IMR-90 (cell line): ENCODE measurements around the gene GCGR. TPM values are rescaled to one million over a fixed set of nuclear protein-coding genes. Genes with fewer than 3 reads are reported as not detected.

ENCODE experiments used
- ATAC-seq: fragments of 200-7000 bp; cut with Tn5 transposase; 2 replicates; pipeline ENCODE4 v1.9.1; 2020; ENCODE audit warnings: low read depth, mild to moderate bottlenecking, moderate library complexity
- BruUV-seq: library from RNA; stranded (reverse); fragments of 400-500 nt; replicated peaks from 2 replicates; lab custom pipeline; 2021; lab: Mats Ljungman, UMichigan
- CTCF ChIA-PET: fragments of 300-600 bp; formaldehyde crosslinking; extraction: SDS; loops from one replicate; lab custom pipeline; 2021; ENCODE audit warnings: antibody characterized with exemption; lab: Yijun Ruan, JAX
- POLR2A ChIA-PET: fragments of 300-600 bp; sonication (Branson Sonifier 250); formaldehyde crosslinking; loops from one replicate; lab custom pipeline; 2022; ENCODE audit warnings: antibody characterized with exemption; ENCODE audit not compliant: unreplicated experiment; lab: Charles Lee
- DNase-seq: peaks from one replicate; pipeline ENCODE4 v3.0.0; 2013
- H2AFZ ChIP-seq: replicated peaks from 2 replicates; pipeline ENCODE3; 2013; ENCODE audit warnings: low read length, mild to moderate bottlenecking; ENCODE audit not compliant: poor library complexity
- H2AK5ac ChIP-seq: 2 replicates; pipeline ENCODE4 v1.6.1; 2013; ENCODE audit warnings: low read depth, low read length, inconsistent platforms
- H2AK9ac ChIP-seq: replicated peaks from 2 replicates; pipeline ENCODE3; 2013; ENCODE audit warnings: mild to moderate bottlenecking, low read depth, low read length, moderate library complexity; ENCODE audit not compliant: poor library complexity
- H2BK120ac ChIP-seq: 2 replicates; pipeline ENCODE4 v1.6.1; 2013; ENCODE audit warnings: low read depth, low read length, inconsistent platforms
- H2BK15ac ChIP-seq: 3 replicates; pipeline ENCODE4 v1.6.1; 2013; ENCODE audit warnings: low read depth, low read length, inconsistent platforms
- H2BK20ac ChIP-seq: 2 replicates; pipeline ENCODE4 v1.6.1; 2013; ENCODE audit warnings: low read depth, mild to moderate bottlenecking, inconsistent platforms, low read length, moderate library complexity
- H2BK5ac ChIP-seq: 2 replicates; pipeline ENCODE4 v1.6.1; 2013; ENCODE audit warnings: mild to moderate bottlenecking, low read depth, low read length, inconsistent platforms; ENCODE audit not compliant: poor library complexity, severe bottlenecking
- H3K14ac ChIP-seq: replicated peaks from 2 replicates; pipeline ENCODE4 v1.6.1; 2013; ENCODE audit warnings: low read depth, low read length, inconsistent platforms
- H3K18ac ChIP-seq: 2 replicates; pipeline ENCODE4 v1.6.1; 2013; ENCODE audit warnings: low read depth, low read length, control low read depth
- H3K23ac ChIP-seq: 2 replicates; pipeline ENCODE4 v1.6.1; 2013; ENCODE audit warnings: low read depth, low read length, inconsistent platforms
- H3K27ac ChIP-seq: 2 replicates; pipeline ENCODE4 v1.5.1; 2013; ENCODE audit warnings: mild to moderate bottlenecking, control low read depth, low read length; ENCODE audit not compliant: insufficient read depth
- H3K27me3 ChIP-seq: 2 replicates; pipeline ENCODE4 v1.6.1; 2013; ENCODE audit warnings: low read length; ENCODE audit not compliant: control insufficient read depth, insufficient read depth
- H3K36me3 ChIP-seq: 2 replicates; pipeline ENCODE4 v1.6.1; 2013; ENCODE audit warnings: low read length, mixed read lengths; ENCODE audit not compliant: control insufficient read depth, insufficient read depth
- H3K4ac ChIP-seq: 2 replicates; pipeline ENCODE4 v1.6.1; 2013; ENCODE audit warnings: low read depth, low read length, inconsistent platforms
- H3K4me1 ChIP-seq: 2 replicates; pipeline ENCODE4 v1.6.1; 2013; ENCODE audit warnings: low read length, mixed read lengths; ENCODE audit not compliant: control insufficient read depth, insufficient read depth
- H3K4me2 ChIP-seq: 2 replicates; pipeline ENCODE4 v1.6.1; 2013; ENCODE audit warnings: low read depth, mild to moderate bottlenecking, control low read depth, low read length, moderate library complexity
- H3K4me3 ChIP-seq: 2 replicates; pipeline ENCODE4 v1.5.1; 2013; ENCODE audit warnings: low read depth, mild to moderate bottlenecking, control low read depth, low read length, moderate library complexity; ENCODE audit not compliant: insufficient read depth
- H3K56ac ChIP-seq: 2 replicates; pipeline ENCODE4 v1.6.1; 2013; ENCODE audit warnings: low read length, inconsistent platforms; ENCODE audit not compliant: insufficient read depth; ENCODE audit errors: extremely low read depth
- H3K79me1 ChIP-seq, 2 experiments: 2 replicates each; pipeline ENCODE4 v1.6.1; 2013; ENCODE audit warnings: low read length in 2 of 2, inconsistent platforms in 1 of 2, low read depth in 1 of 2
- H3K9ac ChIP-seq: 2 replicates; pipeline ENCODE4 v1.6.1; 2013; ENCODE audit warnings: low read depth, low read length, control low read depth
- H3K9me1 ChIP-seq: 2 replicates; pipeline ENCODE4 v1.6.1; 2013; ENCODE audit warnings: low read length, inconsistent platforms; ENCODE audit not compliant: insufficient read depth
- H3K9me3 ChIP-seq: 2 replicates; pipeline ENCODE4 v1.6.1; 2013; ENCODE audit warnings: low read length; ENCODE audit not compliant: control insufficient read depth, insufficient read depth
- H4K20me1 ChIP-seq: 2 replicates; pipeline ENCODE4 v1.6.1; 2013; ENCODE audit warnings: low read length, inconsistent platforms; ENCODE audit not compliant: insufficient read depth
- H4K5ac ChIP-seq: 2 replicates; pipeline ENCODE4 v1.6.1; 2013; ENCODE audit warnings: mild to moderate bottlenecking, low read depth, low read length, control low read depth
- H4K8ac ChIP-seq, 2 experiments: 2 replicates each; pipeline ENCODE4 v1.6.1; 2013; ENCODE audit warnings: low read depth in 2 of 2, low read length in 2 of 2, control low read depth in 1 of 2, inconsistent platforms in 1 of 2
- H4K91ac ChIP-seq: 2 replicates; pipeline ENCODE4 v1.6.1; 2013; ENCODE audit warnings: low read depth, low read length, inconsistent platforms; ENCODE audit not compliant: insufficient read depth
- CTCF ChIP-seq: conservative IDR thresholded peaks from 2 replicates; pipeline ENCODE4 v1.5.1; 2012; ENCODE audit warnings: mild to moderate bottlenecking, low read depth, low read length, improper control_type of control experiment
- MAZ ChIP-seq: IDR thresholded peaks from 2 replicates; pipeline ENCODE4 v1.6.1; 2012; ENCODE audit warnings: low read depth, mild to moderate bottlenecking, low read length, improper control_type of control experiment, moderate library complexity, borderline replicate concordance
- SMC3 ChIP-seq: fragments of 150-350 bp; IDR thresholded peaks from 2 replicates; pipeline ENCODE4 v1.6.1; 2016; ENCODE audit warnings: low read depth, mild to moderate bottlenecking, antibody characterized with exemption, low read length, moderate library complexity
- whole genome bisulfite sequencing, 2 experiments: methylation state at CpG; one replicate each; pipeline versions ENCODE4 v1.1.5 to v1.1.7; 2013; ENCODE audit warnings: missing lambda C conversion rate in 2 of 2; ENCODE audit not compliant: insufficient read length in 1 of 2; ENCODE audit errors: extremely low coverage in 2 of 2; 5-methylcytosine and 5-hydroxymethylcytosine counted together
- dilution Hi-C: fragments of 300-500 bp; cut with HindIII; formaldehyde crosslinking; loops from one replicate; pipeline ENCODE4 v1.14.3; 2018; ENCODE audit warnings: low sequenced_read_pairs; ENCODE audit not compliant: unreplicated experiment
- in situ Hi-C: fragments of 300-500 bp; cut with MboI; formaldehyde crosslinking; loops from 3 replicates; pipeline ENCODE4 v1.14.3; 2019; ENCODE audit warnings: low sequenced_read_pairs, inconsistent platforms, mixed read lengths
- intact Hi-C: fragments of 100-400 bp; cut with micrococcal nuclease; formaldehyde crosslinking; loops from 2 replicates; pipeline ENCODE4 v1.10.0; 2022
- polyA plus RNA-seq, 3 experiments: library from polyadenylated mRNA; depleted of rRNA; stranded (reverse); fragments of >200 nt; gene quantifications; 2 replicates each; pipeline ENCODE4 v1.2.3, GENCODE V29; 2012; ENCODE audit warnings: low replicate concordance in 1 of 3
- total RNA-seq: library from RNA; depleted of rRNA; stranded (reverse); fragments of >200 nt; gene quantifications from 2 replicates; pipeline ENCODE4 v1.2.3, GENCODE V29; 2012

Gene GCGR
- total and polyA plus RNA-seq, 2 of the 4 experiments (the other 2 are of a cell fraction), result not detected

GRCh38 chr17:81809556-81809998, 5.6 kb downstream of the GCGR start:
- dilution Hi-C loops, result no loop called here

More at GRCh38 chr17:81809556-81809998, 5.6 kb downstream of the GCGR start:
- peak overlapping the region; percentile 55 for H2AK9ac ChIP-seq
- no peak overlapping the region for H3K18ac ChIP-seq
- TF ChIP-seq SMC3 (no peak), CTCF (no peak), MAZ (no peak)
- H3K27me3 ChIP-seq, result peaks cover 52% of the 10 kb centered on the region
- H3K4me2 ChIP-seq, result no peak overlapping the region
- 70% methylated on average over 7 of the region's 7 CpGs; no CpG with 5 or more reads in 1 of the 2 experiments for WGBS, 2 experiments
- no peak overlapping the region for H4K5ac ChIP-seq
- no peak overlapping the region for H4K91ac ChIP-seq
- H3K14ac ChIP-seq, result no peak overlapping the region
- no peak overlapping the region for H2BK120ac ChIP-seq
- DNase-seq (no peak), ATAC-seq (no peak)
- H2BK20ac ChIP-seq, result no peak overlapping the region
- in situ Hi-C loops, result no loop called here
- intact Hi-C loops, result no loop called here
- H2BK15ac ChIP-seq, result no peak overlapping the region
- no peak overlapping the region for H3K56ac ChIP-seq
- BruUV-seq, result no TSS peak
- H2AFZ ChIP-seq, result no peak overlapping the region
- H3K4ac ChIP-seq, result no peak overlapping the region
- no peak overlapping the region for H4K8ac ChIP-seq
- no peaks in the 10 kb centered on the region for H3K36me3 ChIP-seq
- no peak overlapping the region for H2BK5ac ChIP-seq
- H2AK5ac ChIP-seq, result no peak overlapping the region
- H3K9ac ChIP-seq, result no peak overlapping the region
- peaks cover 3% of the 10 kb centered on the region; the same call in 1 of the 2 replicates for H3K9me3 ChIP-seq
- POLR2A ChIA-PET, result no interaction called here
- CTCF ChIA-PET, result no interaction called here
- H3K27ac ChIP-seq, result no peak overlapping the region
- H3K4me3 ChIP-seq, result no peak overlapping the region
- no peaks in the 10 kb centered on the region for H3K79me1 ChIP-seq
- no peaks in the 10 kb centered on the region for H3K4me1 ChIP-seq
- no peak overlapping the region for H3K23ac ChIP-seq
- H3K9me1 ChIP-seq, result no peaks in the 10 kb centered on the region
- H4K20me1 ChIP-seq, result no peaks in the 10 kb centered on the region
